HUDEP-2 (cell line): ENCODE measurements around the gene PLCG2.
"Not testable (repeated sequence)": the region's sequence is repeated elsewhere in the genome, so short reads cannot be mapped to it uniquely, and the experiment has no call there.

Source experiments
- DNase-seq, 76 experiments: peaks; one replicate each; lab custom pipeline; 2025; ENCODE audit not compliant: unreplicated experiment in 76 of 76; lab: John Stamatoyannopoulos, UW

The PLCG2 gene

DNA sequence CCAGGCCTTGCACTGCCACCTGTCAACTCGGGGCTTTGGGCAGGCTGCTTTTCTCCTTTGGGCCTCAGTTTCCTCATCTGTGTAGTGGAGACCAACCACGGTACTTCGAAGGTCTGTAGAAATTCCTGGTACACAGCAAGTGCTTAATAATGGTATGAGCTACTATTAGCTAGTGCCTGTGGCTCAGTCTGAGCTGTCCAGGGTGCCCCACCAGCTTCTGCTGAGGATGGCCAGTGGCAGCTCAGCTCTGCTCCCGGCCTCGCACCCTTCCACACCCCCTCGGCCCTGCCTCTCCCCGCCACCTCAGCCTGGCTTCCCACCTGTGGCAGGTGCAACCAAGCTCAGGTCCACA lies 26.2 kb upstream of the PLCG2 start:
- DNase-seq, result no peak

DNA sequence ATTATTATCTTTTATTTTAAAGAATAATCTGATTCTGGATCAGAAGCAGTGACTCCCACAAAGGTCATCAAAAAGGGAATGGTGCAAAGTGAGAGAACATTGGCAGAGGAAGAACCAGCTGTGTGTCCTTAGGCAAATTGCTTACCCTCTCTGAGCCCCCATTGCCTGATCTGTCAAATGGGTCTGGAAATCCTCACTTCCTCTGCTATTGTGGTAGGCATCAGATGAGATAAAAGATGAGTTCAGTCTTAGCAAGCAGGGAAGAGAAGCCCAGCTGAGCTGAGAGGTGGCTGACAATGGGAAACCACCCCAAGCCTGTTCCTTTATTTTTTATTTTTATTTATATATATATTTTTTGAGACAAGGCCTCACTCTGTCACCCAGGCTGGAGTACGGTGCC lies 24.2 kb upstream of the PLCG2 start:
- no peak for DNase-seq

DNA sequence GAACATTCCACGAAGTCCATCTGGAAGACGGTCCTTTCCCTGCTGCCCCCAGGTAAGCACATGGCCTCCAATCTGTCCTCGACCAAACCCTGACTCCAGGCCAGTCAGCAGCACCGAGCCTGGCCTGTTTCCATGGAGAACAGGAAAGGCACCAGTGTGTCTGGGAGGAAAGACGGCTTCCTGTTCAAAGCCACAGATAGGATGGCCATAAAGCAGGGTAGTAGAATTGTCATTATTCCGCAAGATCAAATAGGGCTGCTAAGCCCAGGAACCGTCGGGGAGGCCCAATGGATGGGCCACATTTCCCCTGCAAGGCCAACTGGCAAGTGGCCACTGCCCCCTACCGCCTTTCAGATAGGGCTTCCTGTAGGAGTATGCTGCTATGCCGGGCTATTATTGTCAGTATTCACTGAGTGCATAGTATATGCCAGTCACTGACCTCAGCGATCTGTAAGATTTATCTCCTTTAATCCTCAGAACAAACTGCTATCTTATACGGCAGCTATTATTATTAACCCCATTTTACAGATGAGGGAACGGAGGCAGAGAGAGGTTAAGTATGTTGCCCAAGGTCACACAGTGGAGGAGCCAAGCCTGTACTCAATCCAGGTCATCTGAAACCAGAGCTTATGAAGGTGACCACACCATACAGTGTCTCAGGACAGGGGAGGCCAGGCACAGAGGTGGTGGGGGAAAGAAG lies 23.0 kb upstream of the PLCG2 start:
- no peak for DNase-seq

DNA sequence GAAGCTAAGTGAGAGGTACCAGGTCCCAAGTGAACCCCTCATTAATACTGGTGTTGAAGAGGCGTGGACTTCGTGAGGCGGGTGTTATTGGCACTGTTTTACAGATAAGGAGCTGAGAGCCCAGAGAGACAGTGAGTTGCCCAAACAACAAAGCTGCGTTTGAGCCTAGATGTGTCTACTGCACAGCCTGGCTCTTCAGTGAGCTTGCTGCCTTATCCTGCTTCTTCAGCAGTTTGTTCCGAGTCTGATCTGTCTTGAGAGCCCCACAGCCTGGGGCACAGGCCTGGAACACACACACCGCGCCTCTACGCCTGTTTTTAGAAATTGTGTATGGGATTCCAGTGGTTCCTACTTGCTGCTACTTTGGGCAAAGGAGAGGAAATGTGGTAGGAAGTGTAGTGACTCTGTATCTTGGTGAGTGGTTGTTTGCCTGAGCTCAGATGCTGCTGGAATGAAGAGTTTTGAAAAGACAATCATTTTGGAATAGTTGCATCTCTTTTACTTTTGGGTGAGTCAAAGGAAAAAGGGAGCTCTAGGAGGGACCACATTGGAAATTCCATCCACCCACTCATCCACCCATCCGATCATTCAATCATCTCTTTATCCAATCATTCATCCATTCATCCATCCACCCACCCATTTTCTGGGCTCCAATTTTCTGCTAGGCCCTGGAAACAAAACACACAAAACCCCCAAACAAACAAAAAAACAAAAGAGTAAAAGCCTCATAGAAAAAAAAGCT lies 22.3 kb upstream of the PLCG2 start:
- peak in 48 of 76 experiments; percentile 5 to 67 (median 29) for DNase-seq

DNA sequence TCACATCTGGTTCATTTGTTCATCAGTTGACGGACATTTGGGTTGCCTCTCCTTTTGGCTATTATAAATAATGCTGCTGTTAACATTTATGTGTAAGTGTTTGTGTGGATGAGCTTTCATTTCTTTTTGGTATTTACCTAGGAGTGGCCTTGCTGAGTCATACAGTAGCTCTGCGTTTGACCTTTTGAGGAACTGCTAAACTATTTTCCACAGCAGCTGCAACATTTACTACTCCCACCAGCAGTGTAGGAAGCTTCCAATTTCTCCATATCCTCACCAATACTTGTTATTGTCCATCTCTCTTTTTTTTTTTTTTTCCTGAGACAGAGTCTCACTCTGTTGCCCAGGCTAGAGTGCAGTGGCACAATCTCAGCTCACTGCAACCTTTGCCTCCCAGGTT lies 20.7 kb upstream of the PLCG2 start:
- DNase-seq, result no peak

DNA sequence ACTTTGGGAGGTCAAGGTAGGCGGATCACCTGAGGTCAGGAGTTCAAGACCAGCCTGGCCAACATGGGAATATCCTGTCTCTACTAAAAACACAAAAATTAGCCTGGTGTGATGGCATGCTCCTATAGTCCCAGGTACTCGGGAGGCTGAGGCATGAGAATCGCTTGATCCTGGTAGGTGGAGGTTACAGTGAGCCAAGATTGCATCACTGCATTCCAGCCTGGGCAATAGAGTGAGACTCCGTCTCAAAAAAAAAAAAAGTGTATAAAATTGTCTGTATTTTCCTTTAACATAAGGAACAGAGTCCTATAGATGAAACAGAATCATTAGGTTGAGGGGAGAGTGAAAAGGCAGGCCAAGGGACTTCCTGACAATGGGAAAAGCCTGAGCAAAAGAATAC lies 16.8 kb upstream of the PLCG2 start:
- not testable (repeated sequence) for DNase-seq

DNA sequence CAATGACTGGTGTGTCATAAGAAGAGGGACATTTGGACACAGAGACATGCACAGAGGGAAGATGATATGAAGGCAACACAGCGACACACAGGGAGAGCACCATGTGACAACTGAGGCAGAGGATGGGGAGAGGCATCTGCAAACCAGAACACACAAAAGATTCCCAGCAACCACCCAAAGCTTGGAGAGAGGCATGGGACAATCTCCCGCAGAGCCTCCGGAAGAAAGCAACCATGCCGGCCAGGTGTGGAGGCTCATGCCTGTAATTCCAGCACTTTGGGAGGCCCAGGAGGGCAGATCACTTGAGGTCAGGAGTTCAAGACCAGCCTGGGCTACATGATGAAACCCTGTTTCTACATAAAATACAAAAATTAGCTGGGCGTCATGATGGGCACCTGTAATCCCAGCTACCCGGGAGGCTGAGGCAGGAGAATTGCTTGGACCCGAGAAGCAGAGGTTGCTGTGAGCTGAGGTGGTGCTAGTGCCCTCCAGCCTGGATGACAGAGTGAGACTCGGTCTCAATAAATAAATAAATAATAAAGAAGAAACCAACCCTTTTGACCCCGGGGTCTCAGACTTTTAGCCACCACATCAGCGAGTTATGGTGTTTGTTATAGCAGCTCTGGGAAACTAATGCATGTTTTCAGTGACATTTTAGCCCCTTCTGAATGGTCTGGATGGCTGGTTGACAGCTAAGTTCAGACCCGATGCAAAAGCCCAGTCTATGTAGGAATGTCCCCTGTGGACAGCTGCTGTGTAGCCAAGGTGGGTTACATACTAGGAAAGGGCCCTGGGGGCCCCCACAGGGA lies 13.8 kb upstream of the PLCG2 start:
- no peak for DNase-seq

DNA sequence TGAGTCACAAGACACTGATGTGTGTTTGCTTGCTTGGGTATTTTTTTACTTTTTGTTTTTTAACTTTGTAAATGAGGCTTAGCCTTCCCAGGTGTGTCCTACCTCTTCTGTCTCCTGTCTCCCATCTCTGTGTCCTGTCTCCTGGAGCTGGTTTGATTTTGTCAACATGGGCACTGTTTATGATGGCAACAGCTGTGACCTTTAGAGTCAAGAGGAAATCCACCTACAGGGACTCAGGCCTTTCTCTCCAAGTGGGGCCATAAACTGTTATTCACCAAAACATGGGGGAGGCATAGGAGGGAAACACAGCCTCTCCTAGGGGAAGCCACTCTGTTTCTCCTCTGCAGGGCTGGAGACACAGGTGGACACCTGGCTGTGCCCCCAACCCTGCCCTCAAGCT lies 13.1 kb upstream of the PLCG2 start:
- no peak for DNase-seq

DNA sequence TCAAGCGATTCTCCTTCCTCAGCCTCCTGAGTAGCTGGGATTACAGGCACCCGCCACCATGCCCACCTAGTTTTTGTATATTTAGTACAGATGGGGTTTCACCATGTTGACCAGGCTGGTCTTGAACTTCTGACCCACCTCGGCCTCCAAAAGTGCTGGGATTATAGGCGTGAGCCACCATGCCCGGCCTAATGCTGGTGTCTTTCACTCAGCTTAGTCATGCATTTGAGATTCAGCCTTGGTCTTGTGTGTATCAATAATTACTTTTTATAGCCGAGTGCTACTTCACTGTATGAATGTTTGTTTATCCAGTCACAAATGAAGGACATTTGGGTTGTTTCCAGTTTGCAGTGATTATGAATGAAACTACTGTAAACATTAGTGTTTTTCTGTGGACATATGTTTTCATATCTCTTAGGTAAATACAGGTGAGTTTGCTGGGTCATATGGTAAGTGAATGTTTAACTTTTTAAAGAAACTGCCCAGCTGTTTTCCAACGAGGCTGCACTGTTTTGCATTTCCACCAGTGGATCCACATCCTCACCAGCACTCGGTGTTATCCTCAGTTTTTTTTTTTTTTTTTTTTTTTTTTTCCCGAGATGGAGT lies 11.0 kb upstream of the PLCG2 start:
- no peak for DNase-seq

DNA sequence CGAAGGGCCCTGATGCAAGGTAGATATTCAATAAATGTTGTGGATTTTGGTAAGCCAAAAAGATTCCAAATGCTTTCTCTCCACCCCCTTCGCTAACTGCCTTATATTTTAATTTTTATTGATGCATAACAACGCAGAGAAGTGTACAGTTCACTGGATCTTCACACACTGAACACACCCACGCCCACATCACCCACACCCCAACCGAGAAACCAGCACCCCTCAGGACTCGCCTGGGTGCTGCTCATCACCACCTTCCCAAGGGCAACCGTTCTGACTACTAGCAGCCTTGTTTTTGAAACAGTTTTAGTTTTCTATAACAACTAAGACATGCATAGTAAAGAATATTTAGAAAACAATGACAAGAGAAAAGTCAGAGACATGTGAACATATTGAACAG lies 9.1 kb upstream of the PLCG2 start:
- DNase-seq, result no peak

DNA sequence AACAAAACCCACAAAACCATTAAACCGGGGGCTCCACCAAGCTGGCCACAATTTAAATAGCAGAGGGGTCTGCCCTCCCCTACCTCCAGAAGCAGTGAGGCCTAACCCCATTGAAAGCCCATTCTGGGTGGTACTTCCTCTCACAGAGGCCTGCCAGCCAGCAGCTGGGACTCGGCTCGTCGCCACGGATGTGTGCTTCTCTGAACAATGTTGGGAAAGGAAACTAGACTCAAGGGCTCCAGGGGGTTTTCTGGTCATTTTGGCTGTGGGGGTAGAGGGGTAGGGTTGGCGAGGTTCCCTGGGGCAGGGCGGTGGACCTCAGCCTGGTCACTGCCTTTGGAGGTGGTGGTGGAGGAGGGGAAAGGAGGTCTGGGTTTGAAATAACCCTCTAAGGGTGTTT lies 4.7 kb upstream of the PLCG2 start:
- DNase-seq, result no peak

DNA sequence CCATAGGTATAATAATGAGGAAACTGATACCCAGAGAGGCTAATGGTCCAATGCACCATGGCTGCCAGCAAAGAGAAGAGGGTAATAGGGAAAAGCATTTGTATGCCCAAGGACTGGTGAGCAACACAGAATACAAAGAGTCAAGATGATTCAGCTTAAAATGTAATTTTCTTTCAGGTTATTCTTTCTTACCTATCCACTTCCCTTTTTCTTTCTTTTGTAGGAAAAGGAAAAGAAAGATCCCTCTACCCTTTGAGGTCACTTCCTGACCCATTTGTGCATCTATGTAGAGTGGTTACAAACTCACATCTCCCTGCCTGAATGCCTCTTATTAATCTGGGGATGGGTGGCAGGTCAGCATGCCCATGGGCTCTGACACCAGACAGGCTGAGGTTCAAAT lies 3.5 kb upstream of the PLCG2 start:
- DNase-seq, result no peak

DNA sequence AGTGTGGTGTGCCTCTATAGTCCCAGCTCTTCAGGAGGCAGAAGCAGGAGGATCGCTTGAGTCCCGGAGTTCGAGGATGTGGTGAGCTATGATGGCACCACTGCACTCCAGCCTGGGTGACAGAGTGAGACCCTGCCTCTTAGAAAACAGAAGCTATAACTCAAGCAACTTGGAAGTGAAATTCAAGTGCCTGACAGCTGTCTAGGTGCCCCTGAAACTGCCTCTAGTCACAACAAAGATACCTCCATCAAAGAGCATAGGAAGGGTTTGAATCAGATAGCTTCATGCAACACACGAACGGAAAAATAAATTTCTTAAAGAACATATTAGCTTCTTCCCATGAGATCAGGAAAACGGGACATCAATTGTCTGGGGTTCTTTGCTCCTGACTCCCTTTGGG lies 860 bp upstream of the PLCG2 start:
- no peak for DNase-seq

DNA sequence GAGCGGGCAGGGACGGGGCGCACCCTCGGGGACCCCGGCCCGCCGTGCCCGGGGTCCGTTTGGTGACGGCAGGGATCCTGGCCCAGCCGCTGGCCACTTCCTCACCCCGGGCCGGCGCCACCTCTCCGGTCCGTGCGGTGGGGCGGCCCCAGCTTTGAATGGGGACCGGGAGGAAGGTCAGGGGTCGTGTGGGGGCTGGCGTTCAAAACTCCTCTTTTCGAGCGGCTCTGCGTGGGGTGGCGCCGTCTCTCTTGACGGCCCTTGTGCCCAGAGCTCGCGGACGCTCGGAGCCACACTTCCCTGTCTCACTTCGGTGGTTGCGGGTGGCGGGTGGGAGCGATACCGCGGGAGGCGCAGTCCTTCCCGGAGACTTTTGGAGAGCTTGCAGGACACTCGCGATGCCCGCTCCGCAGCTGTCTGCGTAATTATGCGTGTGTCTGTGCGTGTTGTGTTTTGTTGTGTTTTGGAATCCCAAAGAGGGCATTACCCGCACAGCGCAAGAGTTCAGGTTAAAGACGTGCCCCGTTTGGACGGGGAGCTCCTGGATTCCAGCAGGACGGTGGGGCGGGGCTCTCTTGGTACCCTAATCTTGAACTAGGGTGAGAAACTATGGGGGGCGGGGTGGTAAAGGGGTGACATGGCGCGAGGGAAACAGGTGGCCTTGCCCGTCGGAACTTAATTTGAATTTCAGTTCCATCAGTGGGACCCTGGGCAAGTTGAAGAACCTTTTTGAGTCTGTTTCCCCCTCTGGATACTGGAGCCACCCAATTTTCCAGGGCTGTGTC lies 637 bp downstream of the PLCG2 start:
- peak in 12 of 76 experiments; percentile 1 to 18 (median 9) for DNase-seq

DNA sequence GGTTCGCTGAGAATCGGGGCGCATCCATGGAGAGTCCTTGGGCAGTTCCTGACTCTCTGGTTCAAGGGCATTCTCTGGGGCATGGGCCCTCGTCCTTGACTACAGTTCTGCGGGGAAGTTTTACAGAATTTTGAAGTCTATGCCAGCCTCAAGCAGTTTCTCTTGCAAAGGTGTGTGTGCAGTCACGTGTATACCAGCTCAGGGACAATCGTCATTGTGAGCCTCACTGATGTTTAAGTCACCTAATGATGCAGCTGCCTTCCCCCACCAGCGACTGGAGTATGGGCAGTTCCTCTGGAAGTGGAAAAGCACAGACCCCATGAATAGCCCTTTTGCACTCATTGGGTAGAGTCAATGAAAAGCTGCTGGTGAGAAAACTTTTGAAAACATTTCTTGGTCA lies 1.3 kb downstream of the PLCG2 start:
- DNase-seq, result no peak

DNA sequence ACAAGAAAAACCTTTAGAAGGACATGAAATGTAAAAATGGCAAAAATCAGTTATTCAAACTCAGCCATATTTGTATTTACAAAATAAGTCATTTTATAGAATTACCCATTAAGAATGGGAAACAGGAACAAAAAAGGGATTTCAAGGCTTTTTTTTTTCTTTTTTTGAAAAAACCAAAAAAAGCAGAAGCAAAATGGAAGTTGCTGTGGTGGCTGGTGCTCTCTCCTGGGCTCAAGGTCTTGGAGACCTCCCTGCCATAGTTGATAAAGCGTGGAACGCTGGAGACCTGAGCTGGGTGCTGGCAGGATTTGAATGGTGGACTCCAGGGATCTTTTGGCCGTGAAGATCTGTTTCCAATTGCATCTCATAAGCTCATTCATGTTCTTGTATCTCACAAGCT lies 3.1 kb downstream of the PLCG2 start:
- no peak for DNase-seq

DNA sequence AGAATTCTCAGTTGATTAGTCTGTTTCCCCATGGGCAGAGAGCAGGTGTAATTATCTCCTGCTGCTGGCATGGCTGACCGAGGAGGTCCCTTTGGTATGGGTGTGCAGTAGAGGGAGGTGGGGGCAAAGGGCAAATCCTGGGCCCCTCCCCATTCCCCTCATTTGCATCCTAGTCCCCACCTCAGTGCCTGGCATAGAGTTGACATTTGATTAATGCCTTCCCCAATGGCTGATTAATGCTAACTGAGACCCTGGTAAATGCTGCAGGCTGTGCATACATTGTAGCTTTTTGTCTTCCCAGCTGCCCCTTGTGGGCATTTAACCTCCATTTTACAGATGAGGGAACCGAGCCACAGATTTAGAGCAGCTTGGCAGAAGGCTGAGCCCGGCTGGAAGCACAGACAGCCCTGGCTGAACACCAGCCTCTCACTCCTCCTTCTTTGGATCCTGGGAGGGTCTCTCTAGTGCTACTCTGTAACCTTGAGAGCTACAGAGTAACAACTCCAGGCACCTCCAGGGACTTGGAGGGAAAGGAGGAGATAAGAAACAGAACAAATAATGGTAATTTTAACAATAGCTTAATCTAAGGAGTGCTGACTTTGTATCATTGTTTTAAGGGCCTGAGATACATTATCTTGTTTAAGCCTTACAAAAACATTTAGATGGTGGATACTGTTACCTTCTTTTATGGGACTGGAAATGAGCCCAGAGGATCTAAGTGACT lies 5.1 kb downstream of the PLCG2 start:
- no peak for DNase-seq

DNA sequence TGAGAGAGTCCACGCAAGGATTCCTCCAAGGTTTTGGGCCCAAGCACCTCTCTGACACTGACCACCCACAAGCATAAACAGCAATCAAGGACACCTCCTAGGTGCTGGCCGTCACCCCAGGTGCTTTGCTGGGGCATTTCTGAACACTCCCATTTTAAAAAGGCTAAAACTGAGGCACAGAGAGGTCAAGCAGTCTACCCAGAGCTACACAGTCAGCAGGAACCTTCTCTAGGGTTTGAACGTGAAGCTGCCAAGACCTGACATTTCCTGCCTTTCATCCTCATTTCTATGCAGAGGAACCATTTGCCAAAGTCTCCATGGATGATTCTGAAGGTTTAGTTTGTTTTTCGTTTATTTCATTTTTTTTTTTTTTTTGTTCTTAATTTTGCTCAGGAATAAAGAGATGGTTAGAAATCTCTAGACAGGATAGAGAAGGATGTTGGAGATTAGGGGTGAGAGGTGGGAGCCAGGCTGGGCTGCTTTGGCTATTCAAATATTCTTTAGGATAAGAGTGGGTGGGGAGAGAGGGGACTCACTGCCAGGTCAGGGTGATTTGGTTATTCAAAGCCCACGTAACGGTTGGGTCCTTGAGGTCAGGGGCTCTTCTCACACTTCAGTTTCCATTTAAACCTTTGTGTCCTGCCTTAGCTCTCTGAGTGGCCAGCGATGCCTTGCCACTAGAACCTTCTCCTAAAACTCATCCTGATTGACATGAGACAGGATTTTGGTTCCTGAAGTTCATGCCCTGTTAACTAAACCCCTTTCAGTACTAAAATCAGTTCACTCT lies 6.2 kb downstream of the PLCG2 start:
- no peak for DNase-seq

DNA sequence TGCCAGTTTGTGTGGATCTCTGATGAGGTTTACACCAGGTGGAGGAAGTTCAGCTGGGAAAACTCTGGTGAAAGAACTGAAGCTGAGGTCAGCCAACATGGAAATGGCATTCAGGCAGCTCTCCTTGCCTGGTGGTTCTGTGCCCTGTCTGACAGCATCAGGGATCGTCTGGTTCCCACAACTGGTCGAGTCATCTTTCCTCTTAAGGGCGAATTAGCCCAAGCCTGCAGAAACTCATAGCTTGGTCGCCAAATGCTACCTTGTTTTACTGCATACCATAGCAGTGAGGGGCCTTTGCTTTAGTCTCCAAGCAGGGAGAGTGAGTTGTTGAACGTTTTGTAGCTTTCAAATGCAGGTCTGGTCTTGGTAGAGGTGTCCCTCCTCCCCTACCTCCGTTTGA lies 7.2 kb downstream of the PLCG2 start:
- DNase-seq, result no peak
